ENCODE data around the gene TXNRD3.
"Not testable (repeated sequence)": the region's sequence is repeated elsewhere in the genome, so short reads cannot be mapped to it uniquely, and the experiment has no call there.

The TXNRD3 gene

DNA sequence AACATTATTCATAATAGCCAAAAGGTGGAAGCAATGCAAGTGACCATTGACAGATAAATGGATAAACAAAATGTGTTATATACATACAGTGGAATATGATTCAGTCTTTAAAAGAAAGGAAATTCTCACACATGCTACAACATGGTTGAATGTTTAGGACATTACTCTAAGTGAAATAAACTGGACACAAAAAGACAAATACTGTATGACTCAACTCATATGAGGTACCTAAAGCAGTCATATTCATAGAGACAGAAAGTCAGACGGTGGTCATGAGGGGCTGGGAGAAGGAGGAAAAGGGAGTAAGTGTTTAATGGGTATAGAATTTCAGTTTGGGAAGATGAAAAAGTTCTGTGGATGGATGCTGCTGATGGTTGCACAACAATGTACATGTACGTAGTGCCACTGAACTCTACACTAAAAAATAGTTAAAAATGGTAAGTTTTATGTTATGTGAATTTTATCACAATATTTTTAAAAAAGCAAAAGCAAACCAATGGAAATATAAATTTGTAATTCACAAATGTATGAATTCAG lies 5.3 kb downstream of the TXNRD3 start:
- Histone ChIP-seq H3K9ac (ENCODE audit: low read depth in 1 of 2, low read length in 2 of 2) (no peak overlapping the region), H3K4me3 (ENCODE audit: low read length in 2 of 2) (no peak overlapping the region), H3K27ac (ENCODE audit: low read depth in 2 of 2, low read length in 2 of 2) (no peak overlapping the region), H3K36me3 (ENCODE audit: control insufficient read depth in 2 of 2, insufficient read depth in 2 of 2, low read length in 2 of 2) (no peaks in the 10 kb centered on the region), H3K9me3 (ENCODE audit: control insufficient read depth in 2 of 2, low read length in 2 of 2) (no peaks in the 10 kb centered on the region), H3K27me3 (ENCODE audit: control insufficient read depth in 2 of 2, insufficient read depth in 2 of 2, low read length in 2 of 2) (peaks cover 0 to 2% of the 10 kb centered on the region in 2 donors), H3K4me1 (ENCODE audit: control insufficient read depth in 2 of 2, insufficient read depth in 2 of 2, low read length in 2 of 2) (peaks cover 0 to 3% of the 10 kb centered on the region in 2 donors)

DNA sequence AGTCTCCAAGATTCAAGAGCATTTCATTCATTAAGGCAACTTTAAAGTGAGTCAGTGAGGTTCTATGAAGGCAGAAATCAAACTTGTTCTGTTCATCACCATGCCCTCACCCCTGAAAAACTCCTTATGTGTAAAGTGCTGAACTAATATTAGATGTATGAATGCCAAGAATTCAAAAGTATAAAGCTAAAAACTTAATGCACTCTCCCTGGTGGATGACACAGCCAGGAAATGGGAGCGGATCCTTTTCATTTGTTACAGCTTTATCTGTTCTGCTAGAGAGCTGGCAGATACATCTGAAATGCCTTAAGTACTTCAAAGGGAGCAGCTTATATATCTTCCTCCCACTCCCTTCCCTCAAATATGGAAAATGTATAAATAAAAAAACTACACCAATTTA lies 8.2 kb downstream of the TXNRD3 start:
- Histone ChIP-seq H3K4me3 (ENCODE audit: low read length in 2 of 2) (no peak overlapping the region), H3K27me3 (ENCODE audit: control insufficient read depth in 2 of 2, insufficient read depth in 2 of 2, low read length in 2 of 2) (no peaks in the 10 kb centered on the region), H3K9ac (ENCODE audit: low read depth in 1 of 2, low read length in 2 of 2) (no peak overlapping the region), H3K27ac (ENCODE audit: low read depth in 2 of 2, low read length in 2 of 2) (no peak overlapping the region), H3K9me3 (ENCODE audit: control insufficient read depth in 2 of 2, low read length in 2 of 2) (no peaks in the 10 kb centered on the region), H3K36me3 (ENCODE audit: control insufficient read depth in 2 of 2, insufficient read depth in 2 of 2, low read length in 2 of 2) (no peaks in the 10 kb centered on the region), H3K4me1 (ENCODE audit: control insufficient read depth in 2 of 2, insufficient read depth in 2 of 2, low read length in 2 of 2) (no peaks in the 10 kb centered on the region)

DNA sequence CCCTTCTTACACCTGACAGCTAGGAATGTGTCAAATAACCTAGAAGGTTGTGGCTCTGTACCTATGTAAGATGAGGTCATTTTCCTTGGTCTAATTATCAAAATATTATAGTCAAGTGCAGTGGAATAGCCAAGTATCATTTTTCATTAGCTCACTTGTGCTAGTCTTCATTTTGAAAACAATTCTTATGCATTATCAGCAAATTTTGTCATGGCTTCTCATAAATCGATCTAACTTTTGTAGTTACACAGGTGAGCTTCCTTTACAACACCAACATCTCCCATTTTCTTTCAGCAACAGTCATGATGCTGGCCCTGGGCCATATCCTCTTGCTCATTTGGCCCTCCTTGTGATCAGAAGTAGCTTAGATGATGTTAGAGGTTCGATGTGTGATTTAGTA lies 10.3 kb downstream of the TXNRD3 start:
- H3K4me1 ChIP-seq (ENCODE audit: control insufficient read depth in 2 of 2, insufficient read depth in 2 of 2, low read length in 2 of 2), result no peaks in the 10 kb centered on the region
- no peak overlapping the region for H3K9ac ChIP-seq (ENCODE audit: low read depth in 1 of 2, low read length in 2 of 2)
- H3K27ac ChIP-seq (ENCODE audit: low read depth in 2 of 2, low read length in 2 of 2), result no peak overlapping the region
- H3K36me3 ChIP-seq (ENCODE audit: control insufficient read depth in 2 of 2, insufficient read depth in 2 of 2, low read length in 2 of 2), result no peaks in the 10 kb centered on the region
- H3K9me3 ChIP-seq (ENCODE audit: control insufficient read depth in 2 of 2, low read length in 2 of 2), result no peaks in the 10 kb centered on the region
- no peak overlapping the region for H3K4me3 ChIP-seq (ENCODE audit: low read length in 2 of 2)
- no peaks in the 10 kb centered on the region for H3K27me3 ChIP-seq (ENCODE audit: control insufficient read depth in 2 of 2, insufficient read depth in 2 of 2, low read length in 2 of 2)

DNA sequence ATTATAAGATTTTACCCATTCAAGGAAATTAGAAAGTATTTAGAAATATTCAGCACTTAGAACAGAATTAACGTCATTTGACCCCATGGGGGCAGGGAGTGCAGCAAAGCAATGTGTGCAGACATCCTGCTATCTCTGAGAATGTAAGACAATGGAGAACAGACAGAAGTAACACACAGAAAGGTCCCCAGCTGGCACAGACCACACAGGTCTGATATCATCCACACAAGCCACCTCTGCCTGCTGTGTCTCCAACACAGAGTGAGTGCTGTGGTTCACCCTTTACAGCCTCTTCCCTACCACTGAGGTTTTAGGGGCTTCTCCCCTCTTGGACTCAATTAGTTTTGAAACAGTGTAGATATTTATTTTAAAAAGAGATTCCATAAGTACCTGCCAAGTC lies 16.1 kb downstream of the TXNRD3 start:
- H3K4me1 ChIP-seq (ENCODE audit: control insufficient read depth in 2 of 2, insufficient read depth in 2 of 2, low read length in 2 of 2), result no peaks in the 10 kb centered on the region
- H3K27ac ChIP-seq (ENCODE audit: low read depth in 2 of 2, low read length in 2 of 2), result no peak overlapping the region
- peaks cover 0 to 3% of the 10 kb centered on the region in 2 donors for H3K36me3 ChIP-seq (ENCODE audit: control insufficient read depth in 2 of 2, insufficient read depth in 2 of 2, low read length in 2 of 2)
- H3K9ac ChIP-seq (ENCODE audit: low read depth in 1 of 2, low read length in 2 of 2), result no peak overlapping the region
- no peaks in the 10 kb centered on the region for H3K27me3 ChIP-seq (ENCODE audit: control insufficient read depth in 2 of 2, insufficient read depth in 2 of 2, low read length in 2 of 2)
- no peak overlapping the region for H3K4me3 ChIP-seq (ENCODE audit: low read length in 2 of 2)
- H3K9me3 ChIP-seq (ENCODE audit: control insufficient read depth in 2 of 2, low read length in 2 of 2), result no peaks in the 10 kb centered on the region

DNA sequence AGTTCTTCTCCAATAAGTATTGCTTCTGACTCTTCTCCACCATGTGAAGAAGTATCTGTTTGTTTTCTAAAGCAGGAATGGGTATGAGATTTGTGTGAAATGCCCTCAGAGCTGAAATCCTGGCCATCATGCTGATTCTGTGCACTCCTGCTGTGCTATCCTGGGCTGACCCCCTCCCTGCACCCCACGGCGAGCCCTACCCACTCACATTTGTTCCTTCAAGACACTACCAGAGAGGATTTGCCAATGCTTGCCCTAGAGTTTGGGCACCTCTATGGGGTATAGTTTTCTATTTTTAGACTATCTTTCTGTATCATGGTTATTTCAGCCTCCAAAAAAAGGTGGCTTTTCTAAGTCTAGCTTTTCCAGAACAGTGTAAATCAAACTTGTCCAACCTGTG lies 18.5 kb downstream of the TXNRD3 start:
- Histone ChIP-seq H3K9ac (ENCODE audit: low read depth in 1 of 2, low read length in 2 of 2) (no peak overlapping the region), H3K4me3 (ENCODE audit: low read length in 2 of 2) (no peak overlapping the region), H3K27ac (ENCODE audit: low read depth in 2 of 2, low read length in 2 of 2) (no peak overlapping the region), H3K27me3 (ENCODE audit: control insufficient read depth in 2 of 2, insufficient read depth in 2 of 2, low read length in 2 of 2) (no peaks in the 10 kb centered on the region), H3K9me3 (ENCODE audit: control insufficient read depth in 2 of 2, low read length in 2 of 2) (no peaks in the 10 kb centered on the region), H3K36me3 (ENCODE audit: control insufficient read depth in 2 of 2, insufficient read depth in 2 of 2, low read length in 2 of 2) (peaks cover 0 to 3% of the 10 kb centered on the region in 2 donors), H3K4me1 (ENCODE audit: control insufficient read depth in 2 of 2, insufficient read depth in 2 of 2, low read length in 2 of 2) (no peaks in the 10 kb centered on the region)

DNA sequence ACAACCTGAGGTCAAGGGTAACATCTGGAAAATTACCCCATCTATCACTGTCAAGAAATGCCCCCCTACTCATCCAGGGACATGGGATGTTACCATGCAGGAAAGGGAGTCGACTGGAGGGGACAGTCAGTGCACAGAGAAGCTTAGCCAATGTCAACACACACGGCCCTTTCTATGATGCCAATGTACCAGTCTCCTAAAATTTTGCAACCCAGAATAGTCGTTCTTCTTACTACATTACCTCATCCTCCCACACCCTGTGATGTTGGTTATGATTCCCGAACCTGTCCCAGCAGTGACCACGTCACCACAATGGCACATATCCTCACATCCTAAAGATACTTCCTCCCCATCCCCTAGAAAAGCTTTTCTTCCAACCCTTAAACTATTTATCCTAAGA lies 20.1 kb downstream of the TXNRD3 start:
- Histone ChIP-seq H3K9me3 (ENCODE audit: control insufficient read depth in 2 of 2, low read length in 2 of 2) (no peaks in the 10 kb centered on the region), H3K27ac (ENCODE audit: low read depth in 2 of 2, low read length in 2 of 2) (no peak overlapping the region), H3K36me3 (ENCODE audit: control insufficient read depth in 2 of 2, insufficient read depth in 2 of 2, low read length in 2 of 2) (peaks cover 0 to 3% of the 10 kb centered on the region in 2 donors), H3K9ac (ENCODE audit: low read depth in 1 of 2, low read length in 2 of 2) (no peak overlapping the region), H3K27me3 (ENCODE audit: control insufficient read depth in 2 of 2, insufficient read depth in 2 of 2, low read length in 2 of 2) (no peaks in the 10 kb centered on the region), H3K4me3 (ENCODE audit: low read length in 2 of 2) (no peak overlapping the region), H3K4me1 (ENCODE audit: control insufficient read depth in 2 of 2, insufficient read depth in 2 of 2, low read length in 2 of 2) (no peaks in the 10 kb centered on the region)

DNA sequence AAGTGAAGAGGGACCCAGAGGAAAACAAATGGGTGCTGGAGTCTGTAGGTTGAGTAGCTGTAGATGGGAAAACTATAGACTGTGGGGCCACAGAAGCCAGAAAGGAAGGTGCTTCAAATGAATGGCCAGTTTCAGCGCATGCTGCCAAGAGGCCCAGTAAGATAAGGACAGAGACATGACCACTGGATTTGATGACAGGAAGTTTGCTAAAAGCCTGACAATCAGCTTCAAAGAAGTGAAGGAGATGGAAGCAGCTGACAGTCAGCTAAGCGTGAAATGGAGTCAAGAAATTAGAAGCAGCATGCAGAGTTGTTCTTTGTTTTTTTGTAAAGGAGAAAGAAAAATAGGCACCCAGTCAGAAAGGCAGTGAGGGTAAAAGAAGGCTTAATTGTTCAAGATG lies 24.9 kb downstream of the TXNRD3 start:
- no peaks in the 10 kb centered on the region for H3K9me3 ChIP-seq (ENCODE audit: control insufficient read depth in 2 of 2, low read length in 2 of 2)
- no peaks in the 10 kb centered on the region for H3K36me3 ChIP-seq (ENCODE audit: control insufficient read depth in 2 of 2, insufficient read depth in 2 of 2, low read length in 2 of 2)
- H3K27ac ChIP-seq (ENCODE audit: low read depth in 2 of 2, low read length in 2 of 2), result no peak overlapping the region
- H3K4me1 ChIP-seq (ENCODE audit: control insufficient read depth in 2 of 2, insufficient read depth in 2 of 2, low read length in 2 of 2), result no peaks in the 10 kb centered on the region
- H3K27me3 ChIP-seq (ENCODE audit: control insufficient read depth in 2 of 2, insufficient read depth in 2 of 2, low read length in 2 of 2), result no peaks in the 10 kb centered on the region
- no peak overlapping the region for H3K4me3 ChIP-seq (ENCODE audit: low read length in 2 of 2)
- no peak overlapping the region for H3K9ac ChIP-seq (ENCODE audit: low read depth in 1 of 2, low read length in 2 of 2)

DNA sequence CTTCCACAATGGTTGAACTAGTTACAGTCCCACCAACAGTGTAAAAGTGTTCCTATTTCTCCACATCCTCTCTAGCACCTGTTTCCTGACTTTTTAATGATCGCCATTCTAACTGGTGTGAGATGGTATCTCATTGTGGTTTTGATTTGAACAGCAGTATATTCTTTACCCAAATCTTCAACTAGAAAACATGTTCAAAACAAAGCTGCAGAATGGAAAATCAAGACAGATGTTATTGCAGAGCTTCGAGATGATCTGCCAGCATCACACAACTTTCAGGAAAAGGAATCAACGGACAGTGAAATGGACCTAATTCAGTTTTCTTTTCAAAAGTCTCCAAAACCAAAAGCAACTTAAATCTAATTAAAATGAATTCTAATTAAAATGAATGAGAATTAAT lies 29.2 kb downstream of the TXNRD3 start:
- H3K27ac ChIP-seq (ENCODE audit: low read depth in 2 of 2, low read length in 2 of 2); H3K36me3 ChIP-seq (ENCODE audit: control insufficient read depth in 2 of 2, insufficient read depth in 2 of 2, low read length in 2 of 2); H3K9me3 ChIP-seq (ENCODE audit: control insufficient read depth in 2 of 2, low read length in 2 of 2); H3K4me3 ChIP-seq (ENCODE audit: low read length in 2 of 2); H3K9ac ChIP-seq (ENCODE audit: low read depth in 1 of 2, low read length in 2 of 2); H3K4me1 ChIP-seq (ENCODE audit: control insufficient read depth in 2 of 2, insufficient read depth in 2 of 2, low read length in 2 of 2); H3K27me3 ChIP-seq (ENCODE audit: control insufficient read depth in 2 of 2, insufficient read depth in 2 of 2, low read length in 2 of 2): not testable (repeated sequence)

DNA sequence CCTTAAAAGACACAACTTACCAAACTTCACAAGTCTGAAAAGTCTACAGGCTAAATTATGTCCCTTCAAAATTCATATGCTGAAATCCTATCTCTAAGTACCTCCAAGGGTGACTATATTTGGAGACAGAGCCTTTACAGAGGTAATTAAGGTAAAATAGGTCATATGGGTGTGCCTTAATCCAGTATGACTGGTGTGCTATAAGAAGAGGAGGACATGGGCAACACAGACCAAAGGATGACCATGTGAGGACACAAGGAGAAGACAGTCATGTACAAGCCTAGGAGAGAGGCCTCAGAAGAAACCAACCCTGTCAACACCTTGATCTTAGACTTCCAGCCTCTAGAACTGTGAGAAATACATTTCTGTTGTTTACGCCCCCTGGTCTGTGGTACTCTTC lies 32.2 kb downstream of the TXNRD3 start:
- no peak overlapping the region for H3K4me3 ChIP-seq (ENCODE audit: low read length in 2 of 2)
- H3K27me3 ChIP-seq (ENCODE audit: control insufficient read depth in 2 of 2, insufficient read depth in 2 of 2, low read length in 2 of 2), result no peaks in the 10 kb centered on the region
- no peaks in the 10 kb centered on the region for H3K4me1 ChIP-seq (ENCODE audit: control insufficient read depth in 2 of 2, insufficient read depth in 2 of 2, low read length in 2 of 2)
- H3K9me3 ChIP-seq (ENCODE audit: control insufficient read depth in 2 of 2, low read length in 2 of 2), result no peaks in the 10 kb centered on the region
- no peak overlapping the region for H3K27ac ChIP-seq (ENCODE audit: low read depth in 2 of 2, low read length in 2 of 2)
- H3K36me3 ChIP-seq (ENCODE audit: control insufficient read depth in 2 of 2, insufficient read depth in 2 of 2, low read length in 2 of 2), result no peaks in the 10 kb centered on the region
- H3K9ac ChIP-seq (ENCODE audit: low read depth in 1 of 2, low read length in 2 of 2), result no peak overlapping the region

DNA sequence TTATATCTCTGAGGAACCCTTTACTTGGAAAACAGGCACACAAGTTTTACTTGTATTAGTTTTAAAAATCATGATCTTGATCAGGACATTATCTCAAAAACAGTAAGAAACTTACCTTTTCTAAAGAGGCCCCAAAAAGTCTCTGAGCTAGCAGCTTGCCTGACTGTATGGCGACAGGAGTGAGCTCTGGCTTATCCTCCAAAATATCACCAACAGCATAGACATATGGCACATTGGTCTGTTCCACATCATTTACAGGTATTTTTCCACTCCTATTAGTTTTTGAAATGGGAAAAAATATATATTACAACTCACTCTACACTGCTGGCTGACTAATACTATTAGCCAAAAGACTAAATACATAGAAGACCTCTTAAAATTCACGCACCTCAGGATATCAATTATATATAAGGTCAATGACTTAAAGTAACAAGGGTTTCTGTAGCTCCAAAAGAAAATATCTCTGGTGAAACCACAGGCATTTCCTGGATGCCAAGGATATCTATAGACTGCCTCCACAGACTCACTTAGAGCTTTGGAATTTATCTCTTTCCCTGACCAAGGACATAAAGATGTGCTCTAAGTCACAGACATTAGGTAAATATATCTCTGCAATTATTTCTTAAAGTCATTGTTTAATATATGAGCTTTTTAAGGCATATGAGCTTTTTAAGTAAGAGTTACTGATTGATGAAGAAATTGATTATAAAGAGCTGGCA lies 33.1 kb downstream of the TXNRD3 start:
- Histone ChIP-seq H3K9me3 (ENCODE audit: control insufficient read depth in 2 of 2, low read length in 2 of 2) (no peaks in the 10 kb centered on the region), H3K36me3 (ENCODE audit: control insufficient read depth in 2 of 2, insufficient read depth in 2 of 2, low read length in 2 of 2) (no peaks in the 10 kb centered on the region), H3K27me3 (ENCODE audit: control insufficient read depth in 2 of 2, insufficient read depth in 2 of 2, low read length in 2 of 2) (no peaks in the 10 kb centered on the region), H3K27ac (ENCODE audit: low read depth in 2 of 2, low read length in 2 of 2) (no peak overlapping the region), H3K9ac (ENCODE audit: low read depth in 1 of 2, low read length in 2 of 2) (no peak overlapping the region), H3K4me1 (ENCODE audit: control insufficient read depth in 2 of 2, insufficient read depth in 2 of 2, low read length in 2 of 2) (no peaks in the 10 kb centered on the region), H3K4me3 (ENCODE audit: low read length in 2 of 2) (no peak overlapping the region)

Data from mucosa of rectum (tissue), 2 donors.